SU-DHL-6 (cell line): Measurements from ENCODE around the gene ADGRG7.

Experiments used
- EZH2phosphoT487 ChIP-seq: fragments of 200-600 bp; sonication (generic), shearing (Covaris generic); conservative IDR thresholded peaks from 2 replicates; pipeline ENCODE4 v1.6.1; 2018; ENCODE audit warnings: mild to moderate bottlenecking, antibody characterized with exemption, low read length, moderate library complexity, mixed read lengths
- TF ChIP-seq, protein P1 (sequence below): fragments of 200-600 bp; sonication (generic); IDR thresholded peaks from one replicate; pipeline ENCODE4 v1.5.1; 2017; ENCODE audit warnings: antibody characterized with exemption, mild to moderate bottlenecking, low read length, moderate library complexity; ENCODE audit not compliant: insufficient read depth, poor library complexity, severe bottlenecking

DNA sequence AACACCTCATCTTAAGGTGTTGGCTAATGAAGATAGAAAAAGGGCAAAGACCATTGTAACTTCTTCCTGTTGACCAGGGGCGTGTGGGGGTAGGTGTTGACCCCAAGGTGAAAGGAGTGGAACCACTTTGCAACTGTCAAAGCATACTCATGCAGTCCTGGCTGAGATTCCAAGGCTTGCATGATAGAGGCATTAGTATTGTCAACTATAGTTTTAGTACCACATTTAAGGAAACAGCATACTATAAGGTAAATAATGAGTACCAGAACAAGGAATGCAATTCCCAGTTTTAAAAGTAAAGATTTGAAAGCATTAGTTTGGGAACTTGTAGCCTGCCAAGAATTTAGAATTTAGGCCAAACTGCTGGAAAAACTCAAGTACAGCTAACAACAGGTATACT is 27.8 kb upstream of the ADGRG7 start:
- TF ChIP-seq, protein P1, sequence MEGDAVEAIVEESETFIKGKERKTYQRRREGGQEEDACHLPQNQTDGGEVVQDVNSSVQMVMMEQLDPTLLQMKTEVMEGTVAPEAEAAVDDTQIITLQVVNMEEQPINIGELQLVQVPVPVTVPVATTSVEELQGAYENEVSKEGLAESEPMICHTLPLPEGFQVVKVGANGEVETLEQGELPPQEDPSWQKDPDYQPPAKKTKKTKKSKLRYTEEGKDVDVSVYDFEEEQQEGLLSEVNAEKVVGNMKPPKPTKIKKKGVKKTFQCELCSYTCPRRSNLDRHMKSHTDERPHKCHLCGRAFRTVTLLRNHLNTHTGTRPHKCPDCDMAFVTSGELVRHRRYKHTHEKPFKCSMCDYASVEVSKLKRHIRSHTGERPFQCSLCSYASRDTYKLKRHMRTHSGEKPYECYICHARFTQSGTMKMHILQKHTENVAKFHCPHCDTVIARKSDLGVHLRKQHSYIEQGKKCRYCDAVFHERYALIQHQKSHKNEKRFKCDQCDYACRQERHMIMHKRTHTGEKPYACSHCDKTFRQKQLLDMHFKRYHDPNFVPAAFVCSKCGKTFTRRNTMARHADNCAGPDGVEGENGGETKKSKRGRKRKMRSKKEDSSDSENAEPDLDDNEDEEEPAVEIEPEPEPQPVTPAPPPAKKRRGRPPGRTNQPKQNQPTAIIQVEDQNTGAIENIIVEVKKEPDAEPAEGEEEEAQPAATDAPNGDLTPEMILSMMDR: no peak
- TF ChIP-seq EZH2phosphoT487: no peak
